ENCODE measurements around the gene APIP. TPM values are rescaled to one million over a fixed set of nuclear protein-coding genes. Genes with fewer than 3 reads are reported as not detected.
A peak's percentile ranks its signal among the peaks of the same experiment; 100 is the strongest.

APIP gene
- polyA plus RNA-seq, 2 of the 4 experiments (the other 2 are of a cell fraction), result 42.4 to 55.6 TPM

DNA sequence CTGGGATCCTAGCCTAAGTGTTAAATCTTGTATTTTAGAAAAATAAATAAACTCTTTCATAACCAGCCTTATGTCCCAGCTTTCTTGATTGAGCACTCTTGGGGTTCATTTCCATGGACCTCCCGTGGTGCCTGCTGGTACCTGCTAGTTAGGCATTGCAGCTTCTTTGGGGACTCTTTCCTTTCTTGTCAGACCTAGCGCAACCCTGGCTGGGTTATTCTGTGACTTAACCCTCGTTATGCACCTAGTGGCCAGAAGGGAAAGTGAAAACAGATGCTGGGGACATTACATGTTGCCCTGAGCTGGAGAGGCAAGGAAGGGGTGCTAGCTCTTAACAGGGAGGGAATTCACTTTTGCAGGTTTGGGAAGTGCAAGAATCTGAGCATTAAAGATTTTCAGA lies 46.8 kb downstream of the APIP start (continued):
- no peak for TF ChIP-seq ZFP36 (IDR thresholded peaks at IDR 0.05; ENCODE audit: borderline replicate concordance, partially characterized antibody)
- no peak for TF ChIP-seq FOSL2 (IDR thresholded peaks at IDR 0.05)
- TF ChIP-seq FOSL2 (CRISPR knock-in tag; IDR thresholded peaks at IDR 0.05), result no peak
- TF ChIP-seq RCOR1 (IDR thresholded peaks at IDR 0.05; ENCODE audit: low read depth, low read length), result no peak
- TF ChIP-seq RAD21 (conservative IDR thresholded peaks at IDR 0.05 in 1 of 2, IDR thresholded peaks at IDR 0.05 in 1 of 2), result no peak

DNA sequence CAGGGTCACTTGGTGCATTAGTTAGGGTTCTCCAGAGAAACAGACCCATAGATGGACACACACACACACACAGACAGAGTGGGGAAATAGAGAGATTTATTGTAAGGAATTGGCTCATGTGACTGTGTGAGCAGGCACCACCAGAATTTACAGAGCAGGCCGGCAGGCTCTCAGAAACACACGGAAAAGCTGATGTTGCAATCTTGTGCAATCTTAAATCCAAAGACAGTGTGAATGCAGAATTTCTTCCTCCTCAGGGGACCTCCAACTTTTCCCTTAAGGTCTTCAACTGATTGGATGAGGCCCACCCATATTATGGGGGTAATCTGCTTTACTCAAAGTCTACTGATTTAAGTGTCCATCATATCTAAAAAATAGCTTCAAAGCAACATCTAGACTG lies 49.8 kb downstream of the APIP start:
- ChIA-PET POLR2A (no interaction called here), CTCF (interaction anchor here (0.7 to 1.4 kb wide), 2 partner anchors 25 to 296 kb away, joined by 3 read pairs; no protein-coding TSS in a partner anchor)
- H3K27ac ChIP-seq, result no peak overlapping the region
- no peak overlapping the region for H3K4me3 ChIP-seq
- no peak for FAIRE-seq
- no peak for DNase-seq (ENCODE audit: low read depth in 1 of 2, low spot score in 1 of 2)
- no peak for TF ChIP-seq RARB (CRISPR knock-in tag; IDR thresholded peaks at IDR 0.05)
- peak; percentile 44 for TF ChIP-seq MAFK (IDR thresholded peaks at IDR 0.05; ENCODE audit: partially characterized antibody)
- TF ChIP-seq, protein P1, sequence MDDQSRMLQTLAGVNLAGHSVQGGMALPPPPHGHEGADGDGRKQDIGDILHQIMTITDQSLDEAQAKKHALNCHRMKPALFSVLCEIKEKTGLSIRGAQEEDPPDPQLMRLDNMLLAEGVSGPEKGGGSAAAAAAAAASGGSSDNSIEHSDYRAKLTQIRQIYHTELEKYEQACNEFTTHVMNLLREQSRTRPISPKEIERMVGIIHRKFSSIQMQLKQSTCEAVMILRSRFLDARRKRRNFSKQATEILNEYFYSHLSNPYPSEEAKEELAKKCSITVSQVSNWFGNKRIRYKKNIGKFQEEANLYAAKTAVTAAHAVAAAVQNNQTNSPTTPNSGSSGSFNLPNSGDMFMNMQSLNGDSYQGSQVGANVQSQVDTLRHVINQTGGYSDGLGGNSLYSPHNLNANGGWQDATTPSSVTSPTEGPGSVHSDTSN (IDR thresholded peaks at IDR 0.05), result no peak
- no peak for TF ChIP-seq EP300 (IDR thresholded peaks at IDR 0.05)
- TF ChIP-seq ZSCAN20 (CRISPR knock-in tag; IDR thresholded peaks at IDR 0.05), result no peak
- no peak for TF ChIP-seq HOXB5 (CRISPR knock-in tag; IDR thresholded peaks at IDR 0.05)
- no peak for TF ChIP-seq BHLHE40 (IDR thresholded peaks at IDR 0.05; ENCODE audit: low read depth, low read length)
- no peak for TF ChIP-seq TFCP2L1 (CRISPR knock-in tag; IDR thresholded peaks at IDR 0.05)
- TF ChIP-seq GATA3 (IDR thresholded peaks at IDR 0.05; ENCODE audit: borderline replicate concordance), result no peak
- TF ChIP-seq KDM1A (IDR thresholded peaks at IDR 0.05; ENCODE audit: low read depth), result no peak
- no peak for TF ChIP-seq TP53 (CRISPR knock-in tag; IDR thresholded peaks at IDR 0.05)
- TF ChIP-seq CHD2 (IDR thresholded peaks at IDR 0.05; ENCODE audit: low read length, partially characterized antibody), result no peak
- no peak for TF ChIP-seq JUN (IDR thresholded peaks at IDR 0.05)
- peak; percentile 8 to 17; a peak in 2 of 4 replicates for TF ChIP-seq CEBPB (IDR thresholded peaks at IDR 0.05)
- WGBS (ENCODE audit: missing lambda C conversion rate), result 90% methylated on average over 2 of the region's 2 CpGs
- no peaks in the 10 kb centered on the region for H3K4me1 ChIP-seq
- no peak for ATAC-seq
- no peak overlapping the region for H3K4me2 ChIP-seq
- H3K9me3 ChIP-seq, result no peaks in the 10 kb centered on the region; the same call in 2 of the 3 replicates

DNA sequence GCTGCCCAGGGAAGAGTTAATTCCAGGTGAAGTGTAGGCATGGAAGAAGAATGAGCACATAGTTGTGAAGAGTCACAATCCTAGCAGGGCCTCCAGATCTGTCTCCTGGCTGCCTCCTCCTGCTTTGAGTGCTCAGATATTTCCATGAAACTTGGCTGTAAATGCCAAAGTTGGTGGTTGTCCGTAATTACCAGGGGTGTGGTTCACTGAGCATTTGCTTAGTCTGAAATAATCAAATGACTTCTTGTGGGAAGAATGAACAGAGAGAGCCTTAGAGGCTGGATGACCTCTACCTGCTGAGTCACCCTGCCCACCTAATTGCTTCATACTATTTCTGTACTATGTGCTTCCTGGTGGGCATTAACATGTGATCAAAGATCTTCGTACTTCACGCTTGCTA lies 50.9 kb downstream of the APIP start:
- CTCF ChIA-PET, result interaction anchor here (1.4 kb wide), 1 partner anchor 26 kb away, joined by 3 read pairs; no protein-coding TSS in a partner anchor
- no peak overlapping the region for H3K4me3 ChIP-seq
- no peak for ATAC-seq
- WGBS (ENCODE audit: missing lambda C conversion rate), result 97% methylated on average over 3 of the region's 3 CpGs
- H3K27ac ChIP-seq, result no peak overlapping the region
- DNase-seq (ENCODE audit: low read depth in 1 of 2, low spot score in 1 of 2), result no peak
- TF ChIP-seq REST (IDR thresholded peaks at IDR 0.05) (no peak), RFX5 (IDR thresholded peaks at IDR 0.05) (no peak), EHF (CRISPR knock-in tag; IDR thresholded peaks at IDR 0.05) (no peak), RARB (CRISPR knock-in tag; IDR thresholded peaks at IDR 0.05) (no peak), HOXB13 (CRISPR knock-in tag; IDR thresholded peaks at IDR 0.05; ENCODE audit: low read depth) (no peak), ZC3H11A (IDR thresholded peaks at IDR 0.05) (no peak), KDM1A (IDR thresholded peaks at IDR 0.05; ENCODE audit: low read depth) (no peak), SMC3 (IDR thresholded peaks at IDR 0.05) (no peak), FOSB (CRISPR knock-in tag; IDR thresholded peaks at IDR 0.05) (no peak), RCOR1 (IDR thresholded peaks at IDR 0.05; ENCODE audit: low read depth, low read length) (no peak), CBX2 (IDR thresholded peaks at IDR 0.05; ENCODE audit: borderline replicate concordance, low read depth) (no peak), CBX8 (IDR thresholded peaks at IDR 0.05) (no peak), MAFK (IDR thresholded peaks at IDR 0.05; ENCODE audit: partially characterized antibody) (no peak), KDM5A (IDR thresholded peaks at IDR 0.05) (no peak)
- TF ChIP-seq, protein P2, sequence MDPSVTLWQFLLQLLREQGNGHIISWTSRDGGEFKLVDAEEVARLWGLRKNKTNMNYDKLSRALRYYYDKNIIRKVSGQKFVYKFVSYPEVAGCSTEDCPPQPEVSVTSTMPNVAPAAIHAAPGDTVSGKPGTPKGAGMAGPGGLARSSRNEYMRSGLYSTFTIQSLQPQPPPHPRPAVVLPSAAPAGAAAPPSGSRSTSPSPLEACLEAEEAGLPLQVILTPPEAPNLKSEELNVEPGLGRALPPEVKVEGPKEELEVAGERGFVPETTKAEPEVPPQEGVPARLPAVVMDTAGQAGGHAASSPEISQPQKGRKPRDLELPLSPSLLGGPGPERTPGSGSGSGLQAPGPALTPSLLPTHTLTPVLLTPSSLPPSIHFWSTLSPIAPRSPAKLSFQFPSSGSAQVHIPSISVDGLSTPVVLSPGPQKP (IDR thresholded peaks at IDR 0.05; ENCODE audit: low read depth, low read length), result no peak
- TF ChIP-seq, protein P3, sequence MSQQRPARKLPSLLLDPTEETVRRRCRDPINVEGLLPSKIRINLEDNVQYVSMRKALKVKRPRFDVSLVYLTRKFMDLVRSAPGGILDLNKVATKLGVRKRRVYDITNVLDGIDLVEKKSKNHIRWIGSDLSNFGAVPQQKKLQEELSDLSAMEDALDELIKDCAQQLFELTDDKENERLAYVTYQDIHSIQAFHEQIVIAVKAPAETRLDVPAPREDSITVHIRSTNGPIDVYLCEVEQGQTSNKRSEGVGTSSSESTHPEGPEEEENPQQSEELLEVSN (IDR thresholded peaks at IDR 0.05; ENCODE audit: borderline replicate concordance, low read depth), result no peak
- no peak for FAIRE-seq
- H3K4me1 ChIP-seq, result no peaks in the 10 kb centered on the region
- H3K4me2 ChIP-seq, result no peak overlapping the region
- POLR2A ChIA-PET, result no interaction called here
- H3K9me3 ChIP-seq, result no peaks in the 10 kb centered on the region; the same call in 2 of the 3 replicates

Measured in A549 (cell line).